CD4-positive, alpha-beta T cell (primary cell): ENCODE data around the gene PPAN. TPM values are rescaled to one million over a fixed set of nuclear protein-coding genes. Genes with fewer than 3 reads are reported as not detected.

Experiments
- ATAC-seq: fragments of 200-7000 bp; cut with Tn5 transposase; one replicate; pipeline ENCODE4 v1.10.0; 2022; ENCODE audit warnings: mild to moderate bottlenecking; ENCODE audit not compliant: poor library complexity
- CTCF ChIA-PET: fragments of 350-600 bp; sonication (Branson Sonifier 250); formaldehyde crosslinking; loops from one replicate; lab custom pipeline; 2021; ENCODE audit warnings: antibody characterized with exemption, inconsistent platforms; lab: Charles Lee
- POLR2A ChIA-PET: fragments of 350-600 bp; sonication (Branson Sonifier 250); formaldehyde crosslinking; loops from one replicate; lab custom pipeline; 2021; ENCODE audit warnings: antibody characterized with exemption, inconsistent platforms; lab: Charles Lee
- DNase-seq, 14 experiments: peaks; one replicate each; pipeline ENCODE4 v3.0.0-alpha.2; 2013 to 2020; ENCODE audit warnings: mixed read lengths in 2 of 14
- H3K27ac ChIP-seq, 2 donors: one replicate each; pipeline versions ENCODE4 v1.5.1 to v1.7.0; 2013; ENCODE audit warnings: low read length in 2 of 2, low read depth in 1 of 2, mild to moderate bottlenecking in 1 of 2
- H3K27me3 ChIP-seq, 2 experiments: 1 replicate in 1 of 2; 2 replicates in 1 of 2; pipeline versions ENCODE4 v1.6.1 to v1.7.0; 2013; ENCODE audit warnings: low read length in 2 of 2, control low read depth in 1 of 2, mild to moderate bottlenecking in 1 of 2, moderate library complexity in 1 of 2; ENCODE audit not compliant: insufficient read depth in 2 of 2, control insufficient read depth in 1 of 2
- H3K36me3 ChIP-seq: one replicate; pipeline ENCODE4 v1.6.1; 2013; ENCODE audit warnings: low read length, control low read depth; ENCODE audit not compliant: insufficient read depth
- H3K4me1 ChIP-seq: one replicate; pipeline ENCODE4 v1.6.1; 2013; ENCODE audit warnings: low read length, control low read depth; ENCODE audit not compliant: insufficient read depth
- H3K4me3 ChIP-seq: one replicate; pipeline ENCODE4 v1.5.1; 2013; ENCODE audit warnings: mild to moderate bottlenecking, low read length, moderate library complexity
- H3K9me3 ChIP-seq, 2 experiments: 1 replicate in 1 of 2; 2 replicates in 1 of 2; pipeline versions ENCODE4 v1.6.1 to v1.7.0; 2013; ENCODE audit warnings: low read length in 2 of 2, mild to moderate bottlenecking in 2 of 2, control low read depth in 1 of 2, moderate library complexity in 1 of 2; ENCODE audit not compliant: control insufficient read depth in 1 of 2, insufficient read depth in 1 of 2
- H3K27ac Mint-ChIP-seq: one replicate; pipeline ENCODE4 v1.8.0; 2020; ENCODE audit warnings: mixed read lengths
- H3K27me3 Mint-ChIP-seq: one replicate; pipeline ENCODE4 v1.8.0; 2021; ENCODE audit warnings: mixed read lengths
- H3K36me3 Mint-ChIP-seq: one replicate; pipeline ENCODE4 v1.8.0; 2021; ENCODE audit warnings: low read depth, mixed read lengths
- H3K4me1 Mint-ChIP-seq: one replicate; pipeline ENCODE4 v1.8.0; 2021; ENCODE audit warnings: low read depth, mixed read lengths
- H3K4me3 Mint-ChIP-seq: one replicate; pipeline ENCODE4 v1.8.0; 2020; ENCODE audit warnings: mild to moderate bottlenecking, mixed read lengths
- H3K9me3 Mint-ChIP-seq: one replicate; pipeline ENCODE4 v1.8.0; 2020; ENCODE audit warnings: mixed read lengths
- CTCF ChIP-seq: fragments of 200-600 bp; IDR thresholded peaks from one replicate; pipeline ENCODE4 v1.8.0; 2022; ENCODE audit warnings: antibody characterized with exemption, mild to moderate bottlenecking
- intact Hi-C, 2 experiments: fragments of 100-400 bp; cut with DNase I in 1 of 2; cut with micrococcal nuclease in 1 of 2; formaldehyde crosslinking; loops; one replicate each; pipeline versions ENCODE4 v1.15.1 to v1.9.0; 2023 to 2025; cut with DNase I, micrococcal nuclease
- total RNA-seq, 174 experiments: library from RNA in 2 of 174; stranded (reverse) in 2 of 174; gene quantifications; one replicate each; pipeline ENCODE4 v1.2.3 and lab custom pipeline; 2021 to 2026

PPAN gene
- total RNA-seq, 2 experiments from 2014 or later: 119 to 127 TPM

DNA sequence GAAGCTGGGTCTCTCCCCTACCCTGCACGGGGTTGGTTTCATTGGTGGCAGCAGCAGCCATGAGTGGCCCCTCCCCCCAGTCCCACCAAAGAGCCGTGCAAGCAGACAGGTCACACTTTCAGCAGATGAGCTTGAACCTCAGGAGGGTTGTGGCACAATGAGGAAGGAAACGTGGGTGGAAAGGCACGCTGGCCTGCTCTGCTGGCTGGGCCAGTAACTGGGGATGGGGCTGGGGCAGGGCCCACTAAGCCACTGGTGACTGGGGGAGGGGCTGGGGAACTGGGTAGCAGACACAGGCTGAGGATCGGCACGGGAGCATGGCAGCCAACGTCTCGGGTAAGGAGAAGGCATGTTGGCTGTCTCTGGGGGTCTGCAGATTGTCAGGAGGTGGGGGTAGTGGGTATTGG lies 5.2 kb downstream of the PPAN start, which contains the start of gene P2RY11:
TSS of gene P2RY11 (plus strand) at position 289 of the 407 bp plus-strand sequence. CDS start at position 318, 29 bp downstream.
- TF ChIP-seq CTCF: no peak
- ChIA-PET CTCF (interaction anchor here (1.0 to 2.5 kb wide), 2 partner anchors 13 to 15 kb away, joined by 3 to 13 read pairs; no protein-coding TSS in a partner anchor), POLR2A (interaction anchor here (2.7 kb wide), 1 partner anchor 15 kb away, joined by 19 read pairs; no protein-coding TSS in a partner anchor)
- H3K9me3 Mint-ChIP-seq: no peaks in the 10 kb centered on the region
- Histone ChIP-seq H3K36me3 (peaks cover 72% of the 10 kb centered on the region), H3K9me3 (no peaks in the 10 kb centered on the region), H3K27me3 (no peaks in the 10 kb centered on the region), H3K4me3 (peak within 1 kb of the TSS; percentile 20), H3K4me1 (peaks cover 82% of the 10 kb centered on the region), H3K27ac (peak within 1 kb of the TSS; percentile 47 to 63)
- DNase-seq (peak in 5 of 14 experiments; percentile 29 to 77 (median 65)), ATAC-seq (no peak)
- H3K27me3 Mint-ChIP-seq: peaks cover 4% of the 10 kb centered on the region
- intact Hi-C loops: loop anchor here in 1 of 2 experiments (5.0 kb wide), 1 partner anchor 179 kb away; no protein-coding TSS in a partner anchor
- H3K4me1 Mint-ChIP-seq: peaks cover 38% of the 10 kb centered on the region
- H3K27ac Mint-ChIP-seq: peak within 1 kb of the TSS; percentile 98
- peaks cover 79% of the 10 kb centered on the region for H3K36me3 Mint-ChIP-seq
- H3K4me3 Mint-ChIP-seq: peak within 1 kb of the TSS; percentile 87

DNA sequence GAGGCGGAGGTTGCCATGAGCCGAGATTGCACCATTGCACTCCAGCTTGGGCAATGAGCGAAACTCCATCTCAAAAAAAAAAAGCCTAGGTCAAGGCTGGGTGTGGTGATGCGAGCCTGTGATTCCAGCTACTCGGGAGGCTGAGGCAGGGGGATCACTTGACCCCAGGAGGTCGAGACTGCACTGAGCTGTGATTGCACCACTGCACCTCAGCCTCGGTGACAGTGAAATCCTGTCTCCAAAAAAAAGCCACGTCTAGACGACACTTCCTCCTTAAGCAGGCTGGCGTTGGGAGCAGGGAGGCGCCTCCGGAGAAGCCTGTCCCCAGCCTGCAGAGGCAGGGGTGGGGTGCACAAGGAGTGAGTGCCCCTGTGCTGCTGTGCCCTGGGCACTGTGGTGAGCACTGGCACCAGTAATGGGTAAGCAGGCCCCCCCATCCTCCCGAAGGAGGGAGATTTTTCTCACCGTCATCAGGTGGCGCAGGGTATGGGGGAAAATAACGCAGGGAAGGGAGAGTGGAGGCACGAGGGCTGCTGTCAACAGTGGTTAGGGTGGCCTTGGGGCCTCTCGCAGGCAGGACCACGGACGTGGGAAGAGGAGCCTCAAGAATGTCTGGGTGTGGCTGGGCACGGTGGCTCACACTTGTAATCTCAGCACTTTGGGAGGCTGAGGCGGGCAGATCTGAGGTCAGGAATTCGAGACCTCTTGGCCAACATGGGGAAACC lies 6.0 kb downstream of the PPAN start:
- H3K27me3 Mint-ChIP-seq: peaks cover 4% of the 10 kb centered on the region
- TF ChIP-seq CTCF: no peak
- peaks cover 79% of the 10 kb centered on the region for H3K36me3 Mint-ChIP-seq
- no peaks in the 10 kb centered on the region for H3K9me3 ChIP-seq
- peaks cover 80% of the 10 kb centered on the region for H3K4me1 ChIP-seq
- peak overlapping the region; percentile 87 for H3K4me3 Mint-ChIP-seq
- H3K27me3 ChIP-seq: no peaks in the 10 kb centered on the region
- ChIA-PET POLR2A (interaction anchor here (0.8 to 4.3 kb wide), 5 partner anchors 8 to 124 kb away, joined by 3 to 28 read pairs (median 5); no protein-coding TSS in a partner anchor), CTCF (interaction anchor here (0.6 to 2.5 kb wide), 6 partner anchors 8 to 19 kb away, joined by 3 to 13 read pairs (median 6); no protein-coding TSS in a partner anchor)
- no peaks in the 10 kb centered on the region for H3K9me3 Mint-ChIP-seq
- DNase-seq (peak in 7 of 14 experiments; percentile 23 to 90 (median 66)), ATAC-seq (peak; percentile 72)
- H3K27ac Mint-ChIP-seq: peak overlapping the region; percentile 98
- peaks cover 31% of the 10 kb centered on the region for H3K4me1 Mint-ChIP-seq
- peak overlapping the region; percentile 20 for H3K4me3 ChIP-seq
- intact Hi-C loops: loop anchor here (2.0 to 5.0 kb wide), 2 partner anchors 177 to 180 kb away; no protein-coding TSS in a partner anchor
- H3K36me3 ChIP-seq: peaks cover 77% of the 10 kb centered on the region
- peak overlapping the region; percentile 47 to 63 for H3K27ac ChIP-seq

DNA sequence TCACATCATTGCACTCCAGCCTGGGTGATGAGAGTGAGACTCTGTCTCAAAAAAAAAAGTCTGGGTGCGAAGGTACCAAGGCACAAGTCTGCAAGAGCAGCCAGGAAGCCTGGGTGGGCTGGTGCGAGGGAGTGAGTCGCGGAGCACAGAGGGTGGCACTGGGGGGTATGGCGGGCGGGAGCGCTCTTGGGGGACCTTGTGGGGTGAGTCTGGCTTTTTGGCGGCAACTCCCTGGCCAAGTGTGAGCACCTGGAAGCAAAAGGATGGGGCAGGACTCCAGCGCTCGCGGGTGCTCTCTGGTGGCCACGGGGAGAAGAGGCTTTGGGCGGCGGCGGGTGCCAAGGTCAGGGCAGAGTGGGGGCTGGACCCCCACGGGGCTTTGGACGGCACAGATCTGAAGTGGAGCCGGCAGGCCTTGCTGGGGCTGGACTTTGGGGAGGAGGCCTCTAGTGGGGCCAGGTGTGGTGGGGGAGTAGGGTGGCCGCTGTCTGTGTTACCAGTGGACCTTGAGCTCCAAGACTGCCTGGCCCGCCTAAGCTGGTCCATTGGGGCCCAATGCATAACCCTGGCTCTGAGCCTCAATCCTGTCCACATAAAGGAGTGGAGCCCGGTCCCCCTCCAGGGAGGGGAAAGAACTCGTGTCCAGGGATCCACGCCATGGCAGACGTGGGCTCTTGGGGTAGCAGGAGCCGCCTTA lies 6.9 kb downstream of the PPAN start:
- ChIA-PET CTCF (interaction anchor here (0.6 to 2.5 kb wide), 8 partner anchors 9 to 293 kb away, joined by 3 to 13 read pairs (median 4); no protein-coding TSS in a partner anchor), POLR2A (interaction anchor here (0.8 to 6.4 kb wide), 6 partner anchors 7 to 123 kb away, joined by 3 to 55 read pairs (median 12); partner anchors contain the start of gene PPAN)
- peak overlapping the region; percentile 98 for H3K27ac Mint-ChIP-seq
- Histone ChIP-seq H3K27me3 (no peaks in the 10 kb centered on the region), H3K4me1 (peaks cover 80% of the 10 kb centered on the region), H3K9me3 (no peaks in the 10 kb centered on the region), H3K36me3 (peaks cover 77% of the 10 kb centered on the region), H3K27ac (peak overlapping the region; percentile 47 to 63), H3K4me3 (no peak overlapping the region)
- peak overlapping the region; percentile 87 for H3K4me3 Mint-ChIP-seq
- intact Hi-C loops: loop anchor here (1.0 to 5.0 kb wide), 3 partner anchors 14 to 181 kb away; no protein-coding TSS in a partner anchor
- peak; percentile 59 for TF ChIP-seq CTCF
- ATAC-seq (peak; percentile 41), DNase-seq (peak; percentile 43 to 83 (median 62))
- H3K9me3 Mint-ChIP-seq: no peaks in the 10 kb centered on the region
- H3K36me3 Mint-ChIP-seq: peaks cover 76% of the 10 kb centered on the region
- H3K4me1 Mint-ChIP-seq: peaks cover 32% of the 10 kb centered on the region
- peaks cover 4% of the 10 kb centered on the region for H3K27me3 Mint-ChIP-seq
